ENCODE data around the gene MCC. TPM values are rescaled to one million over a fixed set of nuclear protein-coding genes. Genes with fewer than 3 reads are reported as not detected.
"Not testable (repeated sequence)": the region's sequence is repeated elsewhere in the genome, so short reads cannot be mapped to it uniquely, and the experiment has no call there.

MCC gene
- total RNA-seq, 1 experiment from 2014 or later, result 7.6 TPM

DNA sequence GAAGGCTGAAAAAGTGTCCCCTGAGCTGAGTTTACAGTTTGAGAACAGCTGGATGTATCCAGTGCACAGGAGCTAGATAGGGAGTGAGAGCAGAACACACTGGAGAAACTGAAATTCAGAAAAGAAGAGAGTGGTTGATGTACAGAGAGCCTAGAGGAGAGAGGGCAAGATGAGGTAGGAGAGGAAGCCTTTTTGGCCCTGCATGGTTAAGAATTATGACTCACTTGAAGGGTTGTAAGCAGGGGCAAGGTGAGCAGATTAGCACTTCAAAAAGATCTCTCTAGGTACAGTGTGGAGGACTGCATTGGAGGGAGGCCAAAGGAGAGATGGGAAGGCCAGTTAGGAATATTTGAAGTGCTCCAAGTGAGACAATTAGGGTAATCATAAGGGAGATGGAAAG, 25.2 kb downstream of the MCC start:
- Mint-ChIP-seq H3K4me3 (no peak overlapping the region), H3K27me3 (ENCODE audit: low read depth) (no peaks in the 10 kb centered on the region), H3K27ac (no peak overlapping the region), H3K36me3 (ENCODE audit: insufficient read depth in 1 of 3, low read depth in 3 of 3) (no peaks in the 10 kb centered on the region), H3K9me3 (0 out of 5 replicates have a peak, but pooled peaks cover 0 to 5% of the 10 kb centered on the region in 2 experiments), H3K4me1 (peaks cover 4 to 5% of the 10 kb centered on the region in 2 experiments; a peak in 3 of 4 replicates)
- Histone ChIP-seq H3K4me1 (ENCODE audit: insufficient read depth, low read length) (no peaks in the 10 kb centered on the region), H4K20me1 (ENCODE audit: control insufficient read depth, insufficient read depth, insufficient read length) (no peaks in the 10 kb centered on the region), H3K79me1 (ENCODE audit: insufficient read depth, low read depth, low read length, poor library complexity, severe bottlenecking) (no peaks in the 10 kb centered on the region), H3K27me3 (ENCODE audit: insufficient read depth, low read length) (no peaks in the 10 kb centered on the region), H4K8ac (replicated peaks; ENCODE audit: insufficient read length, low read depth, low read length) (no peak overlapping the region), H2AFZ (ENCODE audit: low read length) (no peak overlapping the region), H2AK5ac (ENCODE audit: insufficient read length, low read length) (no peak overlapping the region), H4K5ac (ENCODE audit: insufficient read length, low read depth, low read length) (no peak overlapping the region), H3K23ac (ENCODE audit: insufficient read length, low read depth, low read length) (no peak overlapping the region), H3K79me2 (ENCODE audit: insufficient read depth, low read length) (peaks cover 1% of the 10 kb centered on the region; the same call in 1 of the 2 replicates), H3K4me2 (ENCODE audit: insufficient read depth, insufficient read length, low read length) (no peak overlapping the region), H3K27ac (ENCODE audit: insufficient read length, low read depth, low read length) (no peak overlapping the region), H3K9me3 (ENCODE audit: control insufficient read depth, low read depth, low read length) (no peaks in the 10 kb centered on the region), H3K23me2 (ENCODE audit: insufficient read length, low read depth, low read length, poor library complexity, severe bottlenecking) (no peaks in the 10 kb centered on the region), H2BK20ac (ENCODE audit: low read depth, low read length, poor library complexity, severe bottlenecking) (no peak overlapping the region), H3K9ac (ENCODE audit: extremely low read depth, insufficient read length, low read length) (no peak overlapping the region), H4K91ac (ENCODE audit: insufficient read length, low read depth, low read length) (no peak overlapping the region), H2BK120ac (ENCODE audit: low read depth, low read length, poor library complexity, severe bottlenecking) (no peak overlapping the region), H2BK15ac (ENCODE audit: low read depth, low read length) (no peak overlapping the region), H3K56ac (ENCODE audit: insufficient read length, low read depth, low read length) (no peak overlapping the region), H2BK12ac (ENCODE audit: insufficient read length, low read depth, low read length) (no peak overlapping the region), H3K18ac (ENCODE audit: insufficient read length, low read depth, low read length) (no peak overlapping the region), H3T11ph (ENCODE audit: low read length) (no peak overlapping the region), H3K14ac (ENCODE audit: insufficient read depth, low read length) (no peak overlapping the region), H3K4ac (ENCODE audit: low read depth, low read length) (no peak overlapping the region), H2BK5ac (ENCODE audit: insufficient read length, low read length) (no peak overlapping the region)
- TF ChIP-seq, protein P1, sequence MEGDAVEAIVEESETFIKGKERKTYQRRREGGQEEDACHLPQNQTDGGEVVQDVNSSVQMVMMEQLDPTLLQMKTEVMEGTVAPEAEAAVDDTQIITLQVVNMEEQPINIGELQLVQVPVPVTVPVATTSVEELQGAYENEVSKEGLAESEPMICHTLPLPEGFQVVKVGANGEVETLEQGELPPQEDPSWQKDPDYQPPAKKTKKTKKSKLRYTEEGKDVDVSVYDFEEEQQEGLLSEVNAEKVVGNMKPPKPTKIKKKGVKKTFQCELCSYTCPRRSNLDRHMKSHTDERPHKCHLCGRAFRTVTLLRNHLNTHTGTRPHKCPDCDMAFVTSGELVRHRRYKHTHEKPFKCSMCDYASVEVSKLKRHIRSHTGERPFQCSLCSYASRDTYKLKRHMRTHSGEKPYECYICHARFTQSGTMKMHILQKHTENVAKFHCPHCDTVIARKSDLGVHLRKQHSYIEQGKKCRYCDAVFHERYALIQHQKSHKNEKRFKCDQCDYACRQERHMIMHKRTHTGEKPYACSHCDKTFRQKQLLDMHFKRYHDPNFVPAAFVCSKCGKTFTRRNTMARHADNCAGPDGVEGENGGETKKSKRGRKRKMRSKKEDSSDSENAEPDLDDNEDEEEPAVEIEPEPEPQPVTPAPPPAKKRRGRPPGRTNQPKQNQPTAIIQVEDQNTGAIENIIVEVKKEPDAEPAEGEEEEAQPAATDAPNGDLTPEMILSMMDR (conservative IDR thresholded peaks at IDR 0.05), result no peak
- no peak for DNase-seq

DNA sequence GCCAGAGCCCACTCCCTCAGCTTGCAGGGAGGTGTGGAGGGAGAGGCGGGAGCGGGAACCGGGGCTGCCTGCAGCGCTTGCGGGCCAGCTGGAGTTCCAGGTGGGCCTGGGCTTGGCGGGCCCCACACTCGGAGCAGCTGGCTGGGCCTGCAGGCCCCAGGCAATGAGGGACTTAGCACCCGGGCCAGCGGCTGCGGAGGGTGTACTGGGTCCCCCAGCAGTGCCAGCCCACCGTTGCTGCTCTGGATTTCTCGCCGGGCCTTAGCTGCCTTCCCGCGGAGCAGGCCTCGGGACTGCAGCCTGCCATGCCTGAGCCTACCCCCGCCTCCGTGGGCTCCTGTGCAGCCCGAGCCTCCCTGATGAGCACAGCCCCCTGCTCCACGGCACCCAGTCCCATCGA, 31.1 kb downstream of the MCC start:
- not testable (repeated sequence) for H3K23me2 ChIP-seq (ENCODE audit: insufficient read length, low read depth, low read length, poor library complexity, severe bottlenecking); H3K4me1 Mint-ChIP-seq; H3K56ac ChIP-seq (ENCODE audit: insufficient read length, low read depth, low read length); H2BK120ac ChIP-seq (ENCODE audit: low read depth, low read length, poor library complexity, severe bottlenecking); H3K79me1 ChIP-seq (ENCODE audit: insufficient read depth, low read depth, low read length, poor library complexity, severe bottlenecking); H3K23ac ChIP-seq (ENCODE audit: insufficient read length, low read depth, low read length); H3K4me3 Mint-ChIP-seq; H2BK5ac ChIP-seq (ENCODE audit: insufficient read length, low read length); H3K27me3 Mint-ChIP-seq (ENCODE audit: low read depth); H4K8ac ChIP-seq (replicated peaks; ENCODE audit: insufficient read length, low read depth, low read length); H3K36me3 Mint-ChIP-seq (ENCODE audit: insufficient read depth in 1 of 3, low read depth in 3 of 3); H3K4me2 ChIP-seq (ENCODE audit: insufficient read depth, insufficient read length, low read length); H3K4me1 ChIP-seq (ENCODE audit: insufficient read depth, low read length); DNase-seq; H2BK15ac ChIP-seq (ENCODE audit: low read depth, low read length); H4K91ac ChIP-seq (ENCODE audit: insufficient read length, low read depth, low read length); H3K18ac ChIP-seq (ENCODE audit: insufficient read length, low read depth, low read length); H3K9ac ChIP-seq (ENCODE audit: extremely low read depth, insufficient read length, low read length); H2AFZ ChIP-seq (ENCODE audit: low read length); H3K79me2 ChIP-seq (ENCODE audit: insufficient read depth, low read length); H2AK5ac ChIP-seq (ENCODE audit: insufficient read length, low read length); H2BK12ac ChIP-seq (ENCODE audit: insufficient read length, low read depth, low read length); H3K27ac Mint-ChIP-seq; H4K5ac ChIP-seq (ENCODE audit: insufficient read length, low read depth, low read length); H3K27me3 ChIP-seq (ENCODE audit: insufficient read depth, low read length); H3K9me3 ChIP-seq (ENCODE audit: control insufficient read depth, low read depth, low read length); H3T11ph ChIP-seq (ENCODE audit: low read length); H4K20me1 ChIP-seq (ENCODE audit: control insufficient read depth, insufficient read depth, insufficient read length); H3K27ac ChIP-seq (ENCODE audit: insufficient read length, low read depth, low read length); H3K14ac ChIP-seq (ENCODE audit: insufficient read depth, low read length); H3K4ac ChIP-seq (ENCODE audit: low read depth, low read length); H3K9me3 Mint-ChIP-seq; H2BK20ac ChIP-seq (ENCODE audit: low read depth, low read length, poor library complexity, severe bottlenecking)
- no CpG with 5 or more reads among the region's 21 CpGs for WGBS (ENCODE audit: extremely low coverage, insufficient read length, low lambda C conversion rate)

Data from H9 (cell line).